HG03039 (cell line): ENCODE results near the gene SPATA6L.
A peak's percentile ranks its signal among the peaks of the same experiment; 100 is the strongest.
"Not testable (repeated sequence)": the region's sequence is repeated elsewhere in the genome, so short reads cannot be mapped to it uniquely, and the experiment has no call there.

Experiments used
- ATAC-seq: cut with Tn5 transposase; IDR thresholded peaks from one replicate; pipeline ENCODE4 v1.9.1; 2021; ENCODE audit warnings: mild to moderate bottlenecking, moderate library complexity; ENCODE audit not compliant: unreplicated experiment

SPATA6L gene

GRCh38 chr9:4678679-4679267 lies 12.5 kb upstream of the SPATA6L start:
- no peak for ATAC-seq

- no peak for ATAC-seq
These were observed 11.1 kb upstream of the SPATA6L start for GRCh38 chr9:4677392-4677791.

- no peak for ATAC-seq
These were observed 8.5 kb upstream of the SPATA6L start for GRCh38 chr9:4674783-4675182.

GRCh38 chr9:4671737-4672136 lies 5.5 kb upstream of the SPATA6L start:
- ATAC-seq = no peak

GRCh38 chr9:4670591-4670990 lies 4.3 kb upstream of the SPATA6L start:
- ATAC-seq = no peak

GRCh38 chr9:4669890-4670289 lies 3.6 kb upstream of the SPATA6L start:
- no peak for ATAC-seq

GRCh38 chr9:4668604-4669003 lies 2.3 kb upstream of the SPATA6L start:
- no peak for ATAC-seq

- no peak for ATAC-seq
These were observed 1.4 kb upstream of the SPATA6L start for GRCh38 chr9:4667681-4668080.

- no peak for ATAC-seq
These were observed 923 bp downstream of the SPATA6L start for GRCh38 chr9:4665357-4665756.

GRCh38 chr9:4663956-4664355 lies 2.3 kb downstream of the SPATA6L start:
- no peak for ATAC-seq

GRCh38 chr9:4662989-4663792 lies 3.1 kb downstream of the SPATA6L start:
- ATAC-seq = no peak

- ATAC-seq = peak; percentile 85
These were observed 3.9 kb downstream of the SPATA6L start, which contains the start of gene PLPP6 for GRCh38 chr9:4662108-4662988. TSS of gene PLPP6 (plus strand) at chr9:4662294. CDS start at chr9:4662376, 82 bp downstream.

GRCh38 chr9:4661611-4662010 lies 4.7 kb downstream of the SPATA6L start:
- no peak for ATAC-seq

- no peak for ATAC-seq
These were observed 5.1 kb downstream of the SPATA6L start for GRCh38 chr9:4661165-4661564.

GRCh38 chr9:4660665-4661064 lies 5.6 kb downstream of the SPATA6L start:
- not testable (repeated sequence) for ATAC-seq

GRCh38 chr9:4657426-4658159 lies 8.7 kb downstream of the SPATA6L start:
- ATAC-seq = no peak

- ATAC-seq = no peak
These were observed 9.7 kb downstream of the SPATA6L start for GRCh38 chr9:4656621-4657020.

GRCh38 chr9:4656196-4656595 lies 10.1 kb downstream of the SPATA6L start:
- ATAC-seq = not testable (repeated sequence)

GRCh38 chr9:4654538-4654937 lies 11.7 kb downstream of the SPATA6L start:
- no peak for ATAC-seq

- ATAC-seq = no peak
These were observed 12.2 kb downstream of the SPATA6L start for GRCh38 chr9:4654084-4654483.

- no peak for ATAC-seq
These were observed 23.9 kb downstream of the SPATA6L start for GRCh38 chr9:4642351-4642750.
